HFF-Myc (cell line): ENCODE results near the gene GOLGA5.

ENCODE experiments used
- DNase-seq: peaks from one replicate; pipeline ENCODE4 v3.0.0-alpha.2; 2011; ENCODE audit warnings: low read depth; ENCODE audit errors: extremely low read depth
- H3K4me3 ChIP-seq: replicated peaks from 2 replicates; pipeline ENCODE4 v1.5.1; 2011; ENCODE audit warnings: low read depth, mild to moderate bottlenecking, control low read depth, low read length
- TF ChIP-seq, protein P1 (sequence below): IDR thresholded peaks from 2 replicates; pipeline ENCODE4 v1.5.1; 2012; ENCODE audit warnings: mild to moderate bottlenecking, low read depth, low read length, control low read depth; ENCODE audit errors: missing control alignments

Gene GOLGA5

DNA sequence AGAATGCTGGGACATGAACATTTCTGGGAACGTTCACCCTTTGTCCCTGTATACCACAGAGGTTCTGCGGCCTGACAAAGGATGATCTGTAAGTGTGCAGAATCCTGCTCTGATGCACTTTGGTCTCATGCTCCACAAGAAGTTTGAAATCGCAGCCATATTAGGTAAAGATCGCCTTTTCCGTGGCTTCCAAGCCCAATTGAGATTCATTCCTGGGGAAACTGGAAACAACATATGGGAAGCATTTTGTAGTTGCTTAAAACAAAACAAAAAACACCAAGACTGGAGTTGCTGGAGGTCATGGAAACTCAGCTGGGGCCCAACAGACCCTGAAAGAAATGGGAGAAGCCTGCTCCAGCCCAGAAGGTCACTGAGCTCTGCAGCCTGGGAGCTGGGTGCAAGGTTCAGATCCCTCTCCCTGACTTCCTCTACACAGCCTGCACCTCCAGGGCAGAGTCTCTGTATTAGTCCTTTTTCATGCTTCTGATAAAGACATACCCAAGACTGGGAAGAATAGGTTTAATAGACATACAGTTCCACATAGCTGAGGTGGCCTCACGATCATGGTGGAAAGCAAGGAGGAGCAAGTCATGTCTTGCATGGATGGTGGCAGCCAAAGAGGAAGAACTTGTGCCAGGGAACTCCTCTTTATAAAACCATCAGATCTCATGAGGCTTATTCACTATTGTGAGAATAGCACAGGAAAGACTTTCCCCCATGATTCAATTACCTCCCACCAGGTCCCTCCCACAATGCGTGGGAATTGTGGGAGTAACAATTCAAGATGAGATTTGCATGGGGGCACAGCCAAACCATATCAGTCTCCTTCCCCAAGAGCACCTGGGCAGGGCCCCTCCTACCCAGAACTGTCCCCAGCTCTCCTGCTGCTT is 68.0 kb downstream of the GOLGA5 start:
- TF ChIP-seq, protein P1, sequence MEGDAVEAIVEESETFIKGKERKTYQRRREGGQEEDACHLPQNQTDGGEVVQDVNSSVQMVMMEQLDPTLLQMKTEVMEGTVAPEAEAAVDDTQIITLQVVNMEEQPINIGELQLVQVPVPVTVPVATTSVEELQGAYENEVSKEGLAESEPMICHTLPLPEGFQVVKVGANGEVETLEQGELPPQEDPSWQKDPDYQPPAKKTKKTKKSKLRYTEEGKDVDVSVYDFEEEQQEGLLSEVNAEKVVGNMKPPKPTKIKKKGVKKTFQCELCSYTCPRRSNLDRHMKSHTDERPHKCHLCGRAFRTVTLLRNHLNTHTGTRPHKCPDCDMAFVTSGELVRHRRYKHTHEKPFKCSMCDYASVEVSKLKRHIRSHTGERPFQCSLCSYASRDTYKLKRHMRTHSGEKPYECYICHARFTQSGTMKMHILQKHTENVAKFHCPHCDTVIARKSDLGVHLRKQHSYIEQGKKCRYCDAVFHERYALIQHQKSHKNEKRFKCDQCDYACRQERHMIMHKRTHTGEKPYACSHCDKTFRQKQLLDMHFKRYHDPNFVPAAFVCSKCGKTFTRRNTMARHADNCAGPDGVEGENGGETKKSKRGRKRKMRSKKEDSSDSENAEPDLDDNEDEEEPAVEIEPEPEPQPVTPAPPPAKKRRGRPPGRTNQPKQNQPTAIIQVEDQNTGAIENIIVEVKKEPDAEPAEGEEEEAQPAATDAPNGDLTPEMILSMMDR = no peak
- DNase-seq = no peak
- no peak overlapping the region for H3K4me3 ChIP-seq

DNA sequence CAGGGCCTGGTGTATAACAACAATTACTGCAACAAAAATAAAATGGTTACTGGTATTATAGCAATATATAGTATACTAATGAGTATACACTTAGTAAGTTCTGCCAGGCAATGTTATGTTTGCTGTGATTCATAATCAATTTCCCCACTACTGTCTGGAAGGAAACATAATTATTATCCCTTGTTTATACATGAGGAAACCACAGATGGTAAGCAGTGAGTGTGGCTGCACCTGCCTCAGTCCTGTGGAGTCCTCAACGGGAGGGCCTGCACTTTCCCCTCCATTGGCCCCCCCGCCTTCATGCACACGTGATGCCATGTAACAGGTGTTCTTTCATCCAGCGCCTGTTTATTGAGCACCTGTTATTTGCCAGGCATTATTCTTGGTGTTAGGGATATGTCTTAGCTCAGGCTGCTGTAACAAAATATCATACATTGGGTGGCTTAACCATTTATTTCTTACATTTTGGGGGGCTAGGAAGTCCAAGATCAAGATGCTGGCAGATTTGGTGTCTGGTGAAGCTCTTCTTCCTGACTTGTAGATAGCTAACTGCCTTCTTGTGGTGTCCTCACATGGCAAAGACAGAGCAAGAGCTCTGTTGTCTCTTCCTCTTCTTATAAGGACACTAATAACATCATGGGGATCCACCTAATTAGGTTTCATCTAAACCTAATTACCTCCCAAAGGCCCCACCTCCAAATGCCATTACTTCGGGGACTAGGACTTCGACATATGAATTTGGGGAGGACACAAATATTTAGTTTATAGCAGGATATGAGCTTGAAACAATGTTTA is 69.4 kb downstream of the GOLGA5 start:
- DNase-seq = no peak
- H3K4me3 ChIP-seq = no peak overlapping the region
- TF ChIP-seq, protein P1 = no peak

DNA sequence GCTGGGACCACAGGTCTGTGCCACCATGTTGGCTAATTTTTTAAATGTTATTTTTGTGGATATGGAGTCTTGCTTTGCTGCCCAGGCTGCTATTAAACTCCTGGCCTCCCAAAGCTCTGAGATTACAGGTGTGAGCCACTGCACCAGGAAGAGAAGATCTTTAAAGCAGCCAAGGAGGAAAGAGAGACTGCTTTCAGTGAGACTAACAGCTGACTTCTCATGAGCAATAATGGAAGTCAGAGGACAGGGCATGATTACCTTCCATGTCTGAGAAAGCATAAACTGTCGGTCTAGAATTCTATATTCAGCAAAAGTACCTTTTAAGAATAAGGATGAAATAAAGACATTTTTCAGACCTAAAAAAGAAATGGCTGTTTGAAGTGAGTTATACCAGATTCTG is 71.6 kb downstream of the GOLGA5 start:
- TF ChIP-seq, protein P1 = no peak
- H3K4me3 ChIP-seq = no peak overlapping the region
- DNase-seq = no peak

DNA sequence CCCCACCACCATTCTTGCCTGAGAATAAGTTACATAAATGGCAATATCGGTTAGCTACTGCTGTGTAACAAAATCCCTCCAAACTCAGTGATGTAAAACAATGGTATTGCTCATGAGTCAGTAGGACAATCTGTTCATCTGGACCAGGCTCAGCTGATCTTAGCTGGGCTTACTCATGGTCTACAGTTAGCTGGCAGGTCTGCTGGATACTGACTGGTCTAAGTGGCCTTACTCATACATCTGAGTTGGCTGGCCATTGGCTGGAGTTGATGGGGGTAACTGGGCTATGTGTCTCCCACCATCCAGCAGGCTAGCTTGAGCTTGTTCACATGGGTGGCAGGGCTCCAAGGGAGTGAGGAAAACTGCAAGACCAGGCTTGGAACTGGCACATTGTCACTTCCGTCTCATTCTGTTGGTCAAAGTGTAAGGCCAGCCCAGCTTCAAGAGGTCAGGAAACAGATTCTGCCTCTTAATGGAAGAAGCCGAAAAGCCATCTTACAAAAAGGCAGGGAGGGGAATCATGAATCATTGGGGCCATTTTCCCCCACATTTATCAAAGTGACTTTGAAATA is 72.2 kb downstream of the GOLGA5 start:
- DNase-seq = peak; percentile 7
- no peak overlapping the region for H3K4me3 ChIP-seq
- TF ChIP-seq, protein P1 = no peak

DNA sequence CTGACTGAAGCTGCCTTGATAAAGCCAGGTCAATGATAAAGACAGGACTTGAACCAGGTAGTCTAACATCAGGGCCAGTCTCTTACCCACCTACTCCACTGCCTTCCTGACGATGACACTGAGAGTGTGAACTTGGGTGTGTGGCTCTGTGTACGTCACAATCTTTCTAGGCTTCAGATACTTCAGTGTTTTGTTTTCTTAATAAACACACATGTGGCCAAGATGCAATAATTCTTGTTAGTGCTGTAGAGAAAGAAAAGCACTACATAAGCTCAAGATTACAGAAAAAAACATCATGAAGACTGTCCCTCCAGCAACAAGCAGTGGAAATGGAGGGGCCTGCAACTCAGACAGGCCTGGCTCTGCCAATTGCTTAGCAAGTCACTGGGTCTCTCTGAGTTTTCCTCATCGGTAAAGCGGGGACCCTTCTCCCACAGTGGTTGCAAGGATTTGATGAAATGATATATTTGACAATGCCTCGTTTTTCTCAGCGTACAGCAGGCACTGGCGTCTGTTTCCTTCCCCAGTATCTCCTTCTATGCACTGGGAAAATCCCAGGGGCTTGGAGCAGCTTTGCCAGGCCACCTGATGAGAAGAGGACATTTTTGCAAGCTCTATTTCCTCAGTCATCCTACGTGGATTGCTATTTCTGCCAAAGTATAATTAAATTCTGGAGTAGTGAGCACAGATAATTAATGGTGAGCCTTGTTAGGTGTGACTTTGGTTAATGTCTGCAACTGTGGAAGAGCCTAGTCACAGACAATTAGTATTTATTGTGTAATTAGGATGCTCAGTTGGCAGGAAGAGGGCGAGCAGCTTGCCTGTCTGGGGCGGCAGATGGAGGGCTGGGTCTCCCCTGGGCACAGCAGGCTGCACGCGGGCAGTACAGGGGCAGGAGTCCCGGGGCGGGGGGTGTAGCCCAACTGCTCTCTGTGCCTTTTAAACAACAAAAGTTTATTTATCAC is 73.1 kb downstream of the GOLGA5 start:
- TF ChIP-seq, protein P1 = no peak
- DNase-seq = no peak
- H3K4me3 ChIP-seq = no peak overlapping the region
